Body of pancreas (tissue), 4 donors: ENCODE data around the gene FOXJ3.

ENCODE experiments used
- CTCF ChIP-seq, 7 experiments: fragments of 450-650 bp in 4 of 7; fragments of 200-600 bp in 3 of 7; sonication (generic) in 3 of 7; IDR thresholded peaks; one replicate each; pipeline ENCODE4 v1.5.1; 2016 to 2019; ENCODE audit warnings: antibody characterized with exemption in 7 of 7
- POLR2A ChIP-seq, 3 donors: fragments of 450-650 bp; IDR thresholded peaks; one replicate each; pipeline ENCODE4 v1.6.1; 2016; ENCODE audit warnings: antibody characterized with exemption in 3 of 3, mild to moderate bottlenecking in 2 of 3

- no peak for TF ChIP-seq CTCF (IDR thresholded peaks at IDR 0.05)
- no peak for TF ChIP-seq POLR2A (IDR thresholded peaks at IDR 0.05)
These were observed 76.8 kb downstream of the FOXJ3 start for GRCh38 chr1:42258218-42258617.
